ENCODE results near the gene HYKK. TPM values are rescaled to one million over a fixed set of nuclear protein-coding genes. Genes with fewer than 3 reads are reported as not detected.

HYKK gene
- total and polyA plus RNA-seq, 9 of the 15 experiments (the other 6 are each of a cell fraction or from before 2014, with no cell fraction given) = 1.9 to 6.1 (median 4.3) TPM

DNA sequence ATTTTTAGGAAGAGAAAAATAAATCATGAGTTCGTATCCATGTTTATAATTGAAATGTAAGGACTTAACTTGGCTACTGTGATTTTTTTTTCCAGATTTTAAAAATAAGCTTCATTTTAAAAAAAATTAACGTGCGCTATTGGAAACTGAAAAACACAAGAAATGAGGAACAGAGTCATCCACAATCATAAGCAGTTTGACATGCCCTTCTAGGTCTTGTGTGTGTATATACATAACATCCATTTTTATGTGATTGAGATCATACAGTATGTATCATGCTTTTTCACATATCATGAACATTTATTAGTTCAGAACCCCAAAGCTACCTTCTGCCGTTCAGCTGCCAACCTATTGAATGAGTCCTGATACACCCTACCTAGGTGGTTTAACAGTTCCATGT, 46.6 kb upstream of the HYKK start:
- 81% methylated on average over 4 of the region's 4 CpGs for WGBS (ENCODE audit: insufficient coverage, low coverage, missing lambda C conversion rate)
- 0 out of 2 replicates have a peak, but pooled peaks cover 6% of the 10 kb centered on the region for H4K20me1 ChIP-seq (replicated peaks; ENCODE audit: control insufficient read depth, insufficient read depth, low read length)
- no peak overlapping the region for H2AFZ ChIP-seq (ENCODE audit: low read depth, low read length)
- no peak overlapping the region for H3K9ac ChIP-seq (ENCODE audit: insufficient read depth in 1 of 2, low read depth in 2 of 2, low read length in 2 of 2)
- no peaks in the 10 kb centered on the region for H3K9me1 ChIP-seq (ENCODE audit: control insufficient read depth, insufficient read depth, low read length)
- H3K79me2 ChIP-seq (ENCODE audit: control insufficient read depth, insufficient read depth, low read length) = peaks cover 82% of the 10 kb centered on the region
- peaks cover 7 to 14% of the 10 kb centered on the region in 2 experiments for H3K4me1 ChIP-seq (replicated peaks in 1 of 2; ENCODE audit: control insufficient read depth in 2 of 2, insufficient read depth in 2 of 2, low read length in 2 of 2)
- CTCF ChIA-PET (ENCODE audit: low intra/inter-chr PET ratio) = no interaction called here
- ATAC-seq (no peak), FAIRE-seq (peak; percentile 44), DNase-seq (ENCODE audit: extremely low read depth in 1 of 4, low spot score in 3 of 4) (no peak)
- H3K9me3 ChIP-seq (replicated peaks; ENCODE audit: control insufficient read depth, insufficient read depth, low read depth, low read length) = no peaks in the 10 kb centered on the region
- H3K4me2 ChIP-seq (ENCODE audit: insufficient read depth, low read length) = no peak overlapping the region
- intact Hi-C loops (cut with micrococcal nuclease) = no loop called here
- H3K36me3 ChIP-seq (ENCODE audit: control insufficient read depth, insufficient read depth, low read length) = peaks cover 74% of the 10 kb centered on the region
- in situ Hi-C loops (cut with MboI) = no loop called here
- no peaks in the 10 kb centered on the region for H3K27me3 ChIP-seq (ENCODE audit: control insufficient read depth in 2 of 2, insufficient read depth in 2 of 2, low read length in 2 of 2)
- POLR2A ChIA-PET = interaction anchor here (0.6 to 1.6 kb wide), 2 partner anchors 18 to 20 kb away, joined by 3 to 4 read pairs; no protein-coding TSS in a partner anchor
- BruUV-seq (replicated peaks) = no TSS peak
- no peak overlapping the region for H3K27ac ChIP-seq (ENCODE audit: extremely low read depth, low read depth, low read length)
- no peak overlapping the region for H3K4me3 ChIP-seq
- TF ChIP-seq TBP (optimal IDR thresholded peaks at IDR 0.05; ENCODE audit: low read depth, low read length) = no peak
- TF ChIP-seq, protein P1, sequence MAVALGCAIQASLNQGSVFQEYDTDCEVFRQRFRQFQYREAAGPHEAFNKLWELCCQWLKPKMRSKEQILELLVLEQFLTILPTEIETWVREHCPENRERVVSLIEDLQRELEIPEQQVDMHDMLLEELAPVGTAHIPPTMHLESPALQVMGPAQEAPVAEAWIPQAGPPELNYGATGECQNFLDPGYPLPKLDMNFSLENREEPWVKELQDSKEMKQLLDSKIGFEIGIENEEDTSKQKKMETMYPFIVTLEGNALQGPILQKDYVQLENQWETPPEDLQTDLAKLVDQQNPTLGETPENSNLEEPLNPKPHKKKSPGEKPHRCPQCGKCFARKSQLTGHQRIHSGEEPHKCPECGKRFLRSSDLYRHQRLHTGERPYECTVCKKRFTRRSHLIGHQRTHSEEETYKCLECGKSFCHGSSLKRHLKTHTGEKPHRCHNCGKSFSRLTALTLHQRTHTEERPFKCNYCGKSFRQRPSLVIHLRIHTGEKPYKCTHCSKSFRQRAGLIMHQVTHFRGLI (CRISPR knock-in tag; IDR thresholded peaks at IDR 0.05) = no peak
- TF ChIP-seq, protein P2, sequence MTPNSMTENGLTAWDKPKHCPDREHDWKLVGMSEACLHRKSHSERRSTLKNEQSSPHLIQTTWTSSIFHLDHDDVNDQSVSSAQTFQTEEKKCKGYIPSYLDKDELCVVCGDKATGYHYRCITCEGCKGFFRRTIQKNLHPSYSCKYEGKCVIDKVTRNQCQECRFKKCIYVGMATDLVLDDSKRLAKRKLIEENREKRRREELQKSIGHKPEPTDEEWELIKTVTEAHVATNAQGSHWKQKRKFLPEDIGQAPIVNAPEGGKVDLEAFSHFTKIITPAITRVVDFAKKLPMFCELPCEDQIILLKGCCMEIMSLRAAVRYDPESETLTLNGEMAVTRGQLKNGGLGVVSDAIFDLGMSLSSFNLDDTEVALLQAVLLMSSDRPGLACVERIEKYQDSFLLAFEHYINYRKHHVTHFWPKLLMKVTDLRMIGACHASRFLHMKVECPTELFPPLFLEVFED (CRISPR knock-in tag; conservative IDR thresholded peaks at IDR 0.05) = no peak
- TF ChIP-seq HNRNPL (IDR thresholded peaks at IDR 0.05; ENCODE audit: low read depth, low read length) = no peak
- TF ChIP-seq SAFB (IDR thresholded peaks at IDR 0.05; ENCODE audit: borderline replicate concordance, low read depth, low read length) = no peak
- TF ChIP-seq, protein P3, sequence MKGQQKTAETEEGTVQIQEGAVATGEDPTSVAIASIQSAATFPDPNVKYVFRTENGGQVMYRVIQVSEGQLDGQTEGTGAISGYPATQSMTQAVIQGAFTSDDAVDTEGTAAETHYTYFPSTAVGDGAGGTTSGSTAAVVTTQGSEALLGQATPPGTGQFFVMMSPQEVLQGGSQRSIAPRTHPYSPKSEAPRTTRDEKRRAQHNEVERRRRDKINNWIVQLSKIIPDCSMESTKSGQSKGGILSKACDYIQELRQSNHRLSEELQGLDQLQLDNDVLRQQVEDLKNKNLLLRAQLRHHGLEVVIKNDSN (CRISPR knock-in tag; IDR thresholded peaks at IDR 0.05) = no peak
- TF ChIP-seq, protein P4, sequence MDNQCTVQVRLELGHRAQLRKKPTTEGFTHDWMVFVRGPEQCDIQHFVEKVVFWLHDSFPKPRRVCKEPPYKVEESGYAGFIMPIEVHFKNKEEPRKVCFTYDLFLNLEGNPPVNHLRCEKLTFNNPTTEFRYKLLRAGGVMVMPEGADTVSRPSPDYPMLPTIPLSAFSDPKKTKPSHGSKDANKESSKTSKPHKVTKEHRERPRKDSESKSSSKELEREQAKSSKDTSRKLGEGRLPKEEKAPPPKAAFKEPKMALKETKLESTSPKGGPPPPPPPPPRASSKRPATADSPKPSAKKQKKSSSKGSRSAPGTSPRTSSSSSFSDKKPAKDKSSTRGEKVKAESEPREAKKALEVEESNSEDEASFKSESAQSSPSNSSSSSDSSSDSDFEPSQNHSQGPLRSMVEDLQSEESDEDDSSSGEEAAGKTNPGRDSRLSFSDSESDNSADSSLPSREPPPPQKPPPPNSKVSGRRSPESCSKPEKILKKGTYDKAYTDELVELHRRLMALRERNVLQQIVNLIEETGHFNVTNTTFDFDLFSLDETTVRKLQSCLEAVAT (IDR thresholded peaks at IDR 0.05) = no peak
- TF ChIP-seq, protein P5, sequence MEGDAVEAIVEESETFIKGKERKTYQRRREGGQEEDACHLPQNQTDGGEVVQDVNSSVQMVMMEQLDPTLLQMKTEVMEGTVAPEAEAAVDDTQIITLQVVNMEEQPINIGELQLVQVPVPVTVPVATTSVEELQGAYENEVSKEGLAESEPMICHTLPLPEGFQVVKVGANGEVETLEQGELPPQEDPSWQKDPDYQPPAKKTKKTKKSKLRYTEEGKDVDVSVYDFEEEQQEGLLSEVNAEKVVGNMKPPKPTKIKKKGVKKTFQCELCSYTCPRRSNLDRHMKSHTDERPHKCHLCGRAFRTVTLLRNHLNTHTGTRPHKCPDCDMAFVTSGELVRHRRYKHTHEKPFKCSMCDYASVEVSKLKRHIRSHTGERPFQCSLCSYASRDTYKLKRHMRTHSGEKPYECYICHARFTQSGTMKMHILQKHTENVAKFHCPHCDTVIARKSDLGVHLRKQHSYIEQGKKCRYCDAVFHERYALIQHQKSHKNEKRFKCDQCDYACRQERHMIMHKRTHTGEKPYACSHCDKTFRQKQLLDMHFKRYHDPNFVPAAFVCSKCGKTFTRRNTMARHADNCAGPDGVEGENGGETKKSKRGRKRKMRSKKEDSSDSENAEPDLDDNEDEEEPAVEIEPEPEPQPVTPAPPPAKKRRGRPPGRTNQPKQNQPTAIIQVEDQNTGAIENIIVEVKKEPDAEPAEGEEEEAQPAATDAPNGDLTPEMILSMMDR (IDR thresholded peaks at IDR 0.05 in 2 of 3, conservative IDR thresholded peaks at IDR 0.05 in 1 of 3; ENCODE audit: insufficient read depth in 2 of 3, low read depth in 1 of 3, low read length in 3 of 3) = no peak
- TF ChIP-seq, protein P6, sequence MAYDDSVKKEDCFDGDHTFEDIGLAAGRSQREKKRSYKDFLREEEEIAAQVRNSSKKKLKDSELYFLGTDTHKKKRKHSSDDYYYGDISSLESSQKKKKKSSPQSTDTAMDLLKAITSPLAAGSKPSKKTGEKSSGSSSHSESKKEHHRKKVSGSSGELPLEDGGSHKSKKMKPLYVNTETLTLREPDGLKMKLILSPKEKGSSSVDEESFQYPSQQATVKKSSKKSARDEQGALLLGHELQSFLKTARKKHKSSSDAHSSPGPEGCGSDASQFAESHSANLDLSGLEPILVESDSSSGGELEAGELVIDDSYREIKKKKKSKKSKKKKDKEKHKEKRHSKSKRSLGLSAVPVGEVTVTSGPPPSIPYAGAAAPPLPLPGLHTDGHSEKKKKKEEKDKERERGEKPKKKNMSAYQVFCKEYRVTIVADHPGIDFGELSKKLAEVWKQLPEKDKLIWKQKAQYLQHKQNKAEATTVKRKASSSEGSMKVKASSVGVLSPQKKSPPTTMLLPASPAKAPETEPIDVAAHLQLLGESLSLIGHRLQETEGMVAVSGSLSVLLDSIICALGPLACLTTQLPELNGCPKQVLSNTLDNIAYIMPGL (CRISPR knock-in tag; IDR thresholded peaks at IDR 0.05) = no peak
